Retinal pigment epithelial cell (primary cell): Measurements from ENCODE around the gene CDKL4.

Experiments
- DNase-seq: peaks from one replicate; pipeline ENCODE4 v3.0.0-alpha.2; 2010; ENCODE audit warnings: low read depth
- H3K4me3 ChIP-seq: 2 replicates; pipeline ENCODE4 v1.5.1; 2011; ENCODE audit warnings: mild to moderate bottlenecking, low read length, control low read depth, moderate library complexity
- TF ChIP-seq, protein P1 (sequence below): conservative IDR thresholded peaks from 2 replicates; pipeline ENCODE4 v1.5.1; 2011; ENCODE audit warnings: low read depth, low read length, control low read depth, inconsistent platforms

The CDKL4 gene

DNA sequence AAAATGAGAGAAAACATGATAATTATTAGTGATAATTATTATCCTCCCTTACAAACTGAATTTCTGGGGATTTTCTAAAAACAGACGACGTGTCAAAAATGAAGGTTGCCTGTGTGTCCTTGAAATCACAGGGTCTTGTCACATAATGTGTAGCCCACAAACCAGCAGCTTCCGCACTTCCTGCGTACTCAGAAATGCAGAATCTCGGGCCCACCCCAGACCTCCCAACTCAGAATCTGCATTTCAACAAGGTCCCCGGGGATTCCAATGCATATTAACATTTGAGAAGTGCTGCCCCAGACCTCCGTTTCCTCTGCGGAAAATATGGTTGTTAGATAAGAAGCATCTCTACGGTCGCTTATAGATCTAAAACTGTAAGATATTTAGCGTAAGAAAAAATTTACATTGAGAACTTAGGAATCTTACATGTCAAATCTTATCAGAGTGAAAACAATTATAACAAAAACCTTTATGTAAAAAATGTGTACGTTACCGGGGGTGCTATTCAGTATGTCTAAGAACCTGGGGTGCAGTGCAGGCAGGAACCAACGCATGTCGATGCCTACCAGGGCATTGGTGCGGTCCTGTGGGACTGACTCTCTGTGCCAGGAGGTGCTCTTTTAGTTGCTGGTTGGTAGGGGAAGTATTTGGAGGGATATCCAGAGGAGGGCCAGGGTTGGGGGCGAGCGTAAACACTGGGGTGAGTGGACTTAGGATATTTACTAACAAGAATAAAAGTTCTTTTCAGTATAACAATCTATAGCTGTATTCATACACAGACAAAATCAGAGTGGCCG, 15.2 kb downstream of the CDKL4 start:
- H3K4me3 ChIP-seq = peak overlapping the region; percentile 13
- no peak for DNase-seq
- TF ChIP-seq, protein P1, sequence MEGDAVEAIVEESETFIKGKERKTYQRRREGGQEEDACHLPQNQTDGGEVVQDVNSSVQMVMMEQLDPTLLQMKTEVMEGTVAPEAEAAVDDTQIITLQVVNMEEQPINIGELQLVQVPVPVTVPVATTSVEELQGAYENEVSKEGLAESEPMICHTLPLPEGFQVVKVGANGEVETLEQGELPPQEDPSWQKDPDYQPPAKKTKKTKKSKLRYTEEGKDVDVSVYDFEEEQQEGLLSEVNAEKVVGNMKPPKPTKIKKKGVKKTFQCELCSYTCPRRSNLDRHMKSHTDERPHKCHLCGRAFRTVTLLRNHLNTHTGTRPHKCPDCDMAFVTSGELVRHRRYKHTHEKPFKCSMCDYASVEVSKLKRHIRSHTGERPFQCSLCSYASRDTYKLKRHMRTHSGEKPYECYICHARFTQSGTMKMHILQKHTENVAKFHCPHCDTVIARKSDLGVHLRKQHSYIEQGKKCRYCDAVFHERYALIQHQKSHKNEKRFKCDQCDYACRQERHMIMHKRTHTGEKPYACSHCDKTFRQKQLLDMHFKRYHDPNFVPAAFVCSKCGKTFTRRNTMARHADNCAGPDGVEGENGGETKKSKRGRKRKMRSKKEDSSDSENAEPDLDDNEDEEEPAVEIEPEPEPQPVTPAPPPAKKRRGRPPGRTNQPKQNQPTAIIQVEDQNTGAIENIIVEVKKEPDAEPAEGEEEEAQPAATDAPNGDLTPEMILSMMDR = no peak

DNA sequence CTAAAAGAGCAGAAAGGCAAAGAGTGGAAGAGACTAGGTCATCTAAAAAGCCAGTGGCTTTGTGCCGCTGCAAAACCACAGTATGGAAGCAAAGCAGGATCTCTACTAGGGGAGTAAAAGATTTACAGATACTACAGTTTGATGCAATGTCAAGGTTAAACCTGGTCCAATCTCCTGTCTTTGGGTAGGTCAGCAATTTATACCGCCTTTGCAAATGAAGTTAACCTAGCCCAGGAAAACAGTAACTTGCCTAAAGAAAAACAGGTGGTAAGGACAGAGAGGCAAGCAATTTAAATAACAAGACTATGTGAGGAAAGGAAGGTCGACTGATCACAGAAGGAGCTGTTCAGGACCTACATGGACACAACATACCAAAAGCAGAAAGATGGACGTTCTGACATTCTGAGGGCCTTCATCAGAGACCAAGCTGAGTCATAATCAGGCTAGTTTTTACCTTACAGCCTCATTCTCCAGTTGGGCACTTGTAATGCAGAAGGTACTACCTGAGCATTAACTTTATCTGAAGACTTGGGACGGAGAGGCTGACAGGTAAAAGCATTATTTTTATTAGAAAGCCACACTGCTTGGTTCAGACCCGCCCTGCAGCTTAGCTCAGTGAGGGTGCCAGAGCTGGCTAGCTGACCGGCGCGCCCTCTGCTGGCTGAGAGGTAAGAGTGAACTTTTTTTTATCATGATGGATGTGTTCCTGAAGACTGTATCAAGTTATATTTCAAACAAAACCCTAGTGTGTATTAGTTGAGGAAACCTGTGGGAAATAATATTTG, 15.9 kb downstream of the CDKL4 start:
- peak overlapping the region; percentile 13 for H3K4me3 ChIP-seq
- TF ChIP-seq, protein P1 = peak; percentile 91
- DNase-seq = peak; percentile 20

DNA sequence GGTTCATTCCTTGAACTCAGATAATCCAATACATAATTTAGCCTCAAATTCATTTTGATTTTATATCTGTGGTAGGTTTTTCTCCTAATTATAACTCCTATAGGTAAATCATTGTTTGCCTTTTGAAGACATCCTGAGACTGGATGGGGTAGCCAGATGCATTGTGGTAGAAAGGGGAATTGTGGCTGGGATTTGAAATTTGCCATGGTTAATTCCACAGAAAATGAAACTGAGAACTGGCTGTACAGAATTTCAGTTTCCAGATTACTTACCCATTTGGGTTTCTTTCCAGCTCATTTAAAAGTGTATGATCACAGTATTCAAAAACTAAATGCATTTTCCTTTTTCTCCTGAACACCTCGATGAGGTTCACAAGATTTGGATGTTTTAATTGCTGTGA, 18.2 kb downstream of the CDKL4 start:
- TF ChIP-seq, protein P1 = no peak
- no peak overlapping the region for H3K4me3 ChIP-seq
- DNase-seq = no peak

DNA sequence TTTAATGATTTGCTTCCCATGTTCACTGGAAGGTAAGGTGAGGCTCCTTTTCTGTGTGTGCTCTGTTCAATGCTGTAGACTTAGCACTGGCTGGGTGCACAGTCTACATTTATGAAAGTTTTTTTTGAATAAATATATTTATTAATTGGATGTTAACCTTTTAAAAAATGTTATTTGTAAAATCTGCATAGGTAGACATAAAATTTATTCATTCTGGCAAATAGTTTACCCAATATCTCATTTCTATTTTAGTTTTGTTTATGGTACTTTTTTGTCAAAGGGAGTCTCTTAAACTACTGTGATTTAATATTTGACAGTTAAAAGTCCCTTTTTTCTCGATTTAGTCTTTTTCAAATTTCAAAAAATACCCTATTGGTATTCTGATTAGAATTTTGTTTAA, 19.9 kb downstream of the CDKL4 start:
- no peak overlapping the region for H3K4me3 ChIP-seq
- TF ChIP-seq, protein P1 = no peak
- no peak for DNase-seq

DNA sequence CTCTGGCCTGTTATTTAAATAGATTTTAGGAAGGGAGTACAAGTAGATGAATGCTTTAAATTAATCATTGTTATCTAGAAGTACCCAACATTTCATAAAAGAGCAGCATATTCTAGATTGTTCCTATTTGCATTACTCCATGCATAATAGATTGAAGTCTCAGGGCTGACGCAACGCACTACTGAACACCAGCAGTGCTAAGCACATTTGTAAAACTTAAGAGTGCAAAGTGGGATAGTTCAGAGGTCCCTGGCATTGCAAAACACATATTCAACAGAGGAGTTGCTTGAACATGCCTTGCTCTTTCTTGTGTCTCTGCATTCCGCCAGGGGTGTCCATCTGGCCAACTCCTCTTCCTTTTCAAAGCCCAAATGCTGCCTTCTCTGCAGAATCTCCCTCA, 22.3 kb downstream of the CDKL4 start:
- no peak overlapping the region for H3K4me3 ChIP-seq
- TF ChIP-seq, protein P1 = no peak
- no peak for DNase-seq

DNA sequence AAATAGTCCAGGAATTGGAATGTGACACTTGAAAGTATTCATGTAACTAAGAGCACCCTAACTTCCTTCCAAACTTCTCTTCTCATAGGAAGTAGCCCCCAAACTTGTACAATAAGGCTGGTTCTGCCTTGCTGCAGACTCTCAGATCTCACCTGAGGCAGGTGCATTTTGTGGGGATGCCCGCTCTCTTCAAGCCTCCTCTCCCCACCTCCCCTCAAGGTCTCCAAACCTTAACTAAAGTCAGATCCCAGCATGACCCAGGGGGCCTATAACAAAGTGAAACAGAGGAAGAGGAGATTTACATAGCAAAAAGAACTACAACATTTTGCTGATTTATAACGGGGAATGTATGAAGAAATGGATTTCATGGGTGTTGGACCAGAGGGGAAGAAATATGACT, 23.6 kb downstream of the CDKL4 start:
- H3K4me3 ChIP-seq = no peak overlapping the region
- TF ChIP-seq, protein P1 = no peak
- no peak for DNase-seq

DNA sequence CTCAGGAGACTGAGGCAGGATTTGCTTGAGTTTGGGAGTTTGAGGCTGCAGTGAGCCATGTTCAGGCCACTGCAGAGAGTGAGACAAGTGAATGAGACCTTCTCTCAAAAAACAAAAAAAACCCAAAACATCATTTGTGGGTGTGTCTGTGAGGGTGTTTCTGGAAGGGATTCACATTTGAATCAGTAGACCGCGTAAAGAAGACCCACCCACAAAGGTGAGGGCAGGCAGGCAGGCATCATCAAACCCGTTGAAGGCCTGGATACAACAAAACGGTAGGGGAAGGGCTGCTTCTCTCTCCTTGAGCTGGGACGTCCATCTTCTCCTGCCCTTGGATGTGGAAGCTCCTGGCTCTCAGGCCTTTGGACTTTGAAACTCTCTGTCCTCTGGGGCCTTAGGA, 25.4 kb downstream of the CDKL4 start:
- TF ChIP-seq, protein P1 = no peak
- DNase-seq = no peak
- H3K4me3 ChIP-seq = no peak overlapping the region
